Lung microvascular endothelial cell (primary cell): Measurements from ENCODE around the gene ISLR2. TPM values are rescaled to one million over a fixed set of nuclear protein-coding genes. Genes with fewer than 3 reads are reported as not detected.
"Not testable (repeated sequence)": the region's sequence is repeated elsewhere in the genome, so short reads cannot be mapped to it uniquely, and the experiment has no call there.

ENCODE experiments used
- DNase-seq, 2 donors: peaks; one replicate each; pipeline versions ENCODE4 v3.0.0 to v3.0.0-alpha.2; 2010; ENCODE audit warnings: low read depth in 2 of 2
- total RNA-seq: library from RNA; depleted of rRNA; stranded (reverse); fragments of >200 nt; gene quantifications from 2 replicates; pipeline ENCODE4 v1.2.1, GENCODE V29; 2014

ISLR2 gene
- total RNA-seq, 1 donor from 2014 or later, result 0.20 TPM

DNA sequence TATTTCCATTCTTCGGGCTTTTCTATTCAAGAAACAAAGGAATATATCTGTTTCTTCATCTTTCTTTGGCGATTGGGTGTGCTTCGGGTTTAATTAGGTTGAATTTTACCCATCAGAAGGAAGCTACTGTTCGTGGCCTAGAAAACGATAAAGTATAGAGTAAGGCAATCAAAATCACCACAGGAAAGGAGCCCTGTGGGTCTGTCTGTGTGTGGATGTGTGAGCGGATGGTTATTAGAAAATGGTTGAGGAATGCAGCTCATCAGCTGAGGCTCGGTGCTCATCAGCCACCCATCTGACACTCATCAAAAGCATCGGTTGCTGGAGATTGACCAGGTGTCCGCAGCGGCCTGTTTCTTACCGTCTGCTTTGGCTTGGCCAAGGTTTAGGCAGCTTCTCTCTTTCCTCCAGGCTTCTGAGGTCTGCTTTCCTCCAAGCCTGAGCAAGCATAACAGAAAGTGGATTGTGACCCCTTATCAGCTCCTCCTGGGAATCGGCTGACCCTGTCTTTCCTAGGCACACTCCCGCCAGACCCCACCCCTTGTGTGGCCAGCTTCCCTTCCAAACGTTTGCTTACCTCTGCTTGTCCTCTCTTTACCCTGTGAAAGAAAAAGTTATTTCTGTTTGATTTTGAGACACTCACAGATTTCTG is 25.5 kb downstream of the ISLR2 start:
- DNase-seq, result no peak

DNA sequence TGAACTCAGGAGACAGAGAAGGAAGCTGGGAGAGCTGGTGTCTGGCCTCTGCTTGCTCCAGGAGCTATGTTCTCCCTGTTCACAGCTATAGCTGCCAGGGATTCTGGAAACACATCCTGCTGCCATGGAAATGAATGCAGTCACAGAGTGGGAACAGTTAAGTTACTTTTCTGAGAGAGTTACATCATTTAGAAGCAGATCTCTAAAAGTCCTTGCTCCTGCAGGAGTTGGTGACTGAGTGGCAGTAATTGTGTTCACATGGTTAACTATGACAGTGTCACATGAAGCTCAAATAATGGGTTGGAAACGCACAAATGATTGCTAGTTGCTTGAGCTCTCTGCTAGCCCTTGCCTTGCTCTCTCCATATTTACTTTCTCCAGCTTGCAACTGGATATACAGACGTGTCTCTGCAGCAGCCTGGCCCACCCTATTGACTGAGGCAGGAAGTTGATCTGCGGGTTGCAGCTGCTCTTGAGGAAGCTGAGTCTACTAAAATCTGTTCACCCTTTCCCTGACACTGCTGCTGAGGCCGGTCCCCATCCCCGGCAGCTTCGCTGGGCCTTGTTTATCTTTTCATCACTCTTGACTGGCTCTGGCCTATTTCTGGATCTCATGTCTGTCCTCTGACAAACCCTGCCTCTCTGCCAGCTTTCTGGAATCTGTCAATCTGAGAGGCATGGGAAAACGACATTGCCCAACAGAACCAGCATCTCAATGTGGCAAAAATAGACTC is 26.5 kb downstream of the ISLR2 start:
- DNase-seq, result peak; percentile 60 to 71

DNA sequence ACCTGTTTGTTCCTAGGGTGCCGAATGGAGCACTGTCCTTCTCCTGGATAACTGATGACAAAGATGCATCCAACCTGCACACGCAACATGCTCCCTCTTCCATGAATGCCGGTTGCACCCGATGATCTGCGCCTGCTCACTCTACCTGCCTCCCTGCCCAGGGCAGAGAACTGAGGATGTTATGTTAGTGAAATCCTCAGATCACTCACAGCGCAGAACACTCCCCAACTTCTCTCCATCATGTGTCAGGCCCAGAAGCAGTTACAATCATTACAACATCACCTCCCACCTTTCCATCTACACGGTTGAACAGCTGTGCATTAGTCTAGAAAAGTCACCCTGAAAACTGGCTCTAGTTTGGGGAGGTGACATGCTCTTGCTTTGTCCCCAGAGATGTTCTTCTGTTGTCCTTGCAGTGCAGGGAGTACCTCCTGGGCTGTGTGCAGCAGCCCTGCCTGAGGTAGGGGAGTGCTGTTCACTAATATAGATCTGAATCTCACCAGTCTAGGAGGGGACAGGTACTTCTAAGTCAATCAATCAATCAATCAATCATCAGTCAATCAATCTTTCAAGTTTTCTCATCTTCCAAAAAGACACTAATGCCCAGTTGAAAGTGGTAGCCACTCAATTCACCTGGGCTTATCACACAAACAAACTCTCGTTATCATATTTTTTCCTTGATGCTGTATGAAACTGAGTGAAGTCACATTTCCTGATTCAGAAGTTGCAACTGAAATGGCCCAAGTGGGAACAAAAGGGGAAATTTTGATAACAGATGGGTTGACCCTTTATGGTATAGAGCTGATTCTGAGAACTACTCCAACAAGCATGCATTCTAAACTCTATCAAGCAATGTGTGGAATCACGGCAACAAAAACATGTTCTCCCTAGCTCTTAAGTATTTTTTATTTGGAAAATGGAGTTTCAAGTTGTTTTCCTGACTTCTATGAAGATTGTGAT is 27.8 kb downstream of the ISLR2 start:
- no peak for DNase-seq

DNA sequence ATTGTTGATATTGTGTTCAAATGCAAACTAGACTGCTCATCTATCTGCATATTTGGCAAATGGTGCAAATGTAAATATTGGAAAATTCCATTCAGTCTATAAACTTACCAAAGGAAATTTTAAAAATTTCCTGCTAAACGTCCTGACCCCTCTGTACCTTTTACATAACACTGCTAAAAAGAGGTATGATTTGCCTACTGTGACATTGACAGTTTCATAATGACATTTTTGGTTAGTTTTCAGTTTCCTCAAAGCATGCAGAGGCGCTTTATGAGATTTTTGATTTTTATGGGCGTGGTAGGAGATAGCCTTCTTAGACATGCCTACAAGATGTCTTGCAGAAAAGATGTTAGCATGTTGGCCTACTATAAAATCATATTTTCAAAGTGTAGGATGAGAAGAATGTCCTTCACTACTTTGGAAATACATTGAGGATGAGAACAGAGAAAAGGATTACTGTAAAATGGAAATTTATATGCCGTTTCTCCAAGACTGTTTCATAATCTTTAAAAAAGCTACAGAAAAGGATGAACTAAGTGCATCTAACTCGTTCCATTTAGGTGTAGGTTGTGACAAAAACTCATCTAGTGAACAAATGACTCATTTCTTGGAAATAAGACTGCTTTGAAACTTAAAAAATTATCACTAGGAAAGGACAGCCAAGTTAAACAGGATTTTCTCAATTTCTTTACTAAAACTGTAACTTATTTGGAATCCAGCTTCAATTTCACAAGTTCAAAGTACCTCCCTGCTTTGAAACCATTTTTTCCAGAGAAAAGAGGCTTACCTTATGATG is 28.7 kb downstream of the ISLR2 start:
- DNase-seq, result peak in 1 of 2 donors; percentile 33

DNA sequence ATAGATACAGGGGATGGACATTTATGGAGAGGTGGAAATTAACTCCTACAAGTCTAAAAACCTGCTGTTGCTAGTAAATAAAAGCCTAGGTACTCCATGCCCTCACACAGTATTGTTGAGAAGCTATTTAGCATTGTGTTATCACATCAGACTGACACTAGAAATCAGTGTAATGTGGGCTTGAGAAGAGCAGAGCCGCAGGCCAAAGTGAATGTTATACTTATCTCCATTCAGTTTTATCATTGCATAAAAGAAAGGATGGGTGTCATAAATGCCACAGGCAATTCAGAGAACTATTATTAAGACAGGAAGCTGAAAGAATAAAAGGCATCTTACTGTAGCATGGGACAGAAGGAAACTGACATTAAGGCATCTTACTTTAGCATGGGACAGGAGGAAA is 29.4 kb downstream of the ISLR2 start:
- DNase-seq, result no peak

DNA sequence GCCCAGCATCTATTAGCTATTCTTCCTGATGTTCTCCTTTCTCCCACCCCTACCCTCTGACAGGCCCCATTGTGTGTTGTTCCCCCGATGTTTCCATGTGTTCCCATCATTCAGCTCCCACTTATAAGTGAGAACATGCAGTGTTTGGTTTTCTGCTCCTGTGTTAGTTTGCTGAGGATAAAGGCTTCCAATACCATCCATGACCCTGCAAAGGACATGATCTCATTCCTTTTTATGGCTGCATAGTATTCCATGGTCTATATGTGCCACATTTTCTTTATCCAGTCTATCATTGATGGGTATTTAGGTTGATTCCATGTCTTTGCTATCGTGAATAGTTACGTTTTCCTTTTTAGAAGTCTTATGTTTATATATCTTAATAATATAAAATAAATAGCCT is 30.0 kb downstream of the ISLR2 start:
- DNase-seq, result not testable (repeated sequence)

DNA sequence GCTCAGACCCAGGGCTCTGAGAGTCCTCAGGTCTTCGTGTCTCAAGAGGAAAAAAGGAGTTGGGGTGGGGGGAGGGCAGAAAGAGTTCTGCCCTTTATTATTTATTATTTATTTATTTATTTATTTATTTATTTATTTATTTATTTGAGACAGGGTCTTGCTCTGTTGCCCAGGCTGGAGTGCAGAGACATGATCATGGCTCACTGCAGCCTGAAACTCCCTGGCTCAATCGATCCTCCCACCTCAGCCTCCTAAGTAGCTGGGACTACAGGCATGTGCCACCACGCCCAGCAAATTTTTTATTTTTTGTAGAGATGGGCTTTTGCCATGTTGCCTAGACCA is 31.8 kb downstream of the ISLR2 start:
- DNase-seq, result not testable (repeated sequence)

DNA sequence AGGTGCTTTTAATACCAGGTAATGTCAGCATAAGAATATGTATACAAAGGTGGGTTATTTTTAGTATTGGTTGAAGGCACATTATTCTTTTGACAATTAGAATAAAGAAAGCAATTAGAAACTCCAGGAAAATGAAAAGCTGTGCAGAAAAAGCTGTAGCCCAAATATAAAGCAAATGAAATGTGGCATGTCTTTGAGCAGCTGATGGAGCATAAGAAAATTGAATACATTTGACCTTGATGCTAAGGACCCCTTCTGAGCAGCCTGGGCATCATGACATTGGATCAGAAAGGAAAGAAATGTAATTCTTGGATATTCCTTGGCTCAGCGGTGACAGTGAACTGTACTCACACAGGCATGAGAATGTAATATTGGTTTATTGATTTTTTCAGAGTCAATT is 35.1 kb downstream of the ISLR2 start:
- DNase-seq, result no peak

DNA sequence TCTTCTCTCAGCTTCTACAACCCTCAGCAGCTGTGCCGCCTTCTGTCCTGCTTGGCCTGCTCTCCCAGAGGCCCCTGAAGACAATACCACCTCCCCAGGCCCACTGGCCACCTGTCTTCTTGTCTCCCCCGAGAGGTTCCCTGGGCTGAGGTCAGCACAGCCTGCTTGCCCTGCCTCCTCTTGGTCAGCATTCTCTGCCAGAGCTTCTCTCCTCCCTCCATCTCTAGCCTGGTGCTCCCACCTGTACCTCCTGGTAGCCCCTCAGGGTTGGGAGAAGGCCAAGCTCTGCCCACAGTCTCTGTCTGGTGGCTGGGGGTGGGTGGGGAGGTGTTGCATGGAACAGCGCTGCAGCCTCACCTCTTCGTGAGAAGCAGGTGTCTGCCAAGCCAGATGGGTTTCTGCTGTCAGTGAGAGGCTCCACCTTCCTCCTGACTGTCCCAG is 37.5 kb downstream of the ISLR2 start:
- no peak for DNase-seq

DNA sequence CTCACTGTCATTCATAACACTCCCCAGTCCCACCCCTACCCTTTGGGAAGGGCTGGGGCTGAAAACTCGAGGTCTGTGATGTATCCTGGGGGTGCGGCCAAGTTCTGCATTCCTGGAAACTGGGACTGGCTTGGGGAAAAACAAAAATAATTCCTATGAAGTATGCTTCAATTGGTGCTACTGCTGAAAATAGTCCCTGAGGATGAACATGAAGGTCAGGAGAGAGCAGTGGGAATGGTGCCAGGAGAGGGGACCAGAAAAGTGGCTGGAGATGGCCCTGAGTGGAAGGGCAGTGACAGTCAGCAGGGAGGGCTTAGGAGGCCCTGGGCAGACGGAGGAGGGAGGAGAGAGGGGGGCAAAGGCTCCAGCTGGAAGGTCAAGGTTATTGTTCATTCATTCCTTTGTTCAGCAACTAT is 38.3 kb downstream of the ISLR2 start:
- DNase-seq, result no peak

DNA sequence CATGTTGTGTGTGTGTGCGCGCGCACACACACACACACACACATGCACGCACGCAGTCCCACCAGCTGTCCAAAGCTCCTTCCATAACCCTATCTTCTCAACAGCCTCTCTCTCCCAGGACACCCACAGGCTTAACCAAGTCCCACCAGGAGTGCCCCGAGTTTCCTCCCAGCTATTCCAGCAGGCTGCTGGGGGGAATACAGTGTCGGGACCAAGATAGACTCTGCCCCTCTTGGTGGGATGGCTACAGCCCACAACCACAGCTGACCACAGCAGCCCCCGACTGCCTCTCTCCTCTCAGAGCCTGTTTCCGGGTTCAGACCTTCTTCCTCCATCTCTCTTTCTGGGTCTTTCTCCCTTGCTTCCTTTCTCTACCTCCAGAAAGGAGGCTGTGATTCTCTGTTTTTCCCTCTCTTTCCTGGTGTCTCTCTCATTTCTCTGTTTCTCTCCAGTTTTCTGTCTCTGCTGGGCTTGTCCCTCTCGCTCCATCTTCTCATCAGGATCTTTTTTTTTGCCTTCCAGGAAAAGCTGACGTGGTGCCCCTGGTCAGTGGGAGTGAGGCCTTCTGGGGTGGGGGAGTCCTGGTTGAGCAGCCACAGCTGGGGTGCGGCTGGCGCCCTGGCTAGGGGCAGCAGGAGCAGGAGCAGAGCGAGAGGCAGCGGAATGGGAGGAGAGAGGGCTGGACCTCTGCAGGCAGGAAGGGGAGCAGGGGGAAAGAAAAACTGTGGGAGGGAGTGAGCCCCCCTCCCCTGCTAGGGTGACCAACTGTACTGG is 39.9 kb downstream of the ISLR2 start:
- no peak for DNase-seq

DNA sequence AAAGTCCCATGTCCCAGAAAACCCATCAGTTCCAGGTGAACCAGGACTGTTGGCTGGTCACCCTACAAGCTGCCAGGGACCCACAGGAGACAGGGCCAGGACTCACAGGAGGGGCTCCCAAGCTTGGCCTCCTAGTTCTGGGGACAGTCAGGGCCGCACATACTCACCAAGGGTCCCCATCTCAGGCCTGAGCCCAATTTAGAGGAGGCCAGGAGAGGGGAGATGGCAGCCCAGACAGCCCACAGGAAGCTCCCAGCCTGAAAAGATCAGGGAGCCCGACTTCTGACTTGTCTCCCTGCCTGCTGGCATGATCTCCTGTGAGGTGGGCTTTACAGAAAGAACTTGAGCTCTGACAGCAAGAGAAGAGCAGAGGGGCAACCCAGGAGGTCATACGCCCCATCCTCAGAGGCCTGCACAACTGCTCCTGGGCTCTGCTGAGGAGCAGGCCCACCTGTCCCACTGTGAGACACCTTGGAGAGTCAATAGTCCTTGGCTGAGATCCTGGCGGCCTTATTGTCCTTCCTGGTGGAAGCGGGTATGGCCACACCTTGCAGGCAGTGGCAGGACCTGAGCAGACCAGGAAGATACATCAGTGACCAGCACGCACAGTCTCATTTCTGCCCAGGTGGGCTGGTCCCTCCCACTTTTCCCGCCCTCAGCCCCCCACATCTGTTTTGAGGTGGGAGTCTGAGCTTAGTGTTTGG is 40.6 kb downstream of the ISLR2 start:
- DNase-seq, result no peak

DNA sequence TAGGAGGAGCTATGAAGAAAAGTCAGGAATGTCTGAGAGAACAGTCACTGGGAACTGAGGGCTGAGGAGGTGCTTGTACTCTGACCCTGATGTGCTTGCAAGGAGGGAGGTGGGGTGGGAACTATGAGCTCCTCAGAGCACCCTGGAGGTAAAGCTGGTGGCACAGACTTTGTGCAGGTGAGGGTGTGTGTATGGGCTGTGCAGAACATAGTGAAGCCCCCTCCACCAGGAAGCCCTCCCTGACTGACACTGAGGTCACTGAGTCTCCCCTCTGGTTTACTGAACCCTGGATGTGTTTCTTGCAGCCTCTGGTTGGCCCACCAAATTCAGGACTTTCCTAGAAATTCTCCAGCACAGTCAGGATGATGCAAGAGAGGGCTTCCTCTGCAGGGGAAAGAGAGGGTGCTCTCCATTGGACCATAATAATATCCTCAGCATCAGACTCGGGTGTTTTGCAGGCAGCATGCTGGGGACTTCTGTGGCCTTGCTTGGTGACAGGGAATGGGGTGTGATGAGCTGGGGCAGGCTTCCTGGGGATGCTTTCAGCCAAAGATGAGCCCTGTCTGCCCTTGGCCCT is 41.7 kb downstream of the ISLR2 start:
- DNase-seq, result no peak

DNA sequence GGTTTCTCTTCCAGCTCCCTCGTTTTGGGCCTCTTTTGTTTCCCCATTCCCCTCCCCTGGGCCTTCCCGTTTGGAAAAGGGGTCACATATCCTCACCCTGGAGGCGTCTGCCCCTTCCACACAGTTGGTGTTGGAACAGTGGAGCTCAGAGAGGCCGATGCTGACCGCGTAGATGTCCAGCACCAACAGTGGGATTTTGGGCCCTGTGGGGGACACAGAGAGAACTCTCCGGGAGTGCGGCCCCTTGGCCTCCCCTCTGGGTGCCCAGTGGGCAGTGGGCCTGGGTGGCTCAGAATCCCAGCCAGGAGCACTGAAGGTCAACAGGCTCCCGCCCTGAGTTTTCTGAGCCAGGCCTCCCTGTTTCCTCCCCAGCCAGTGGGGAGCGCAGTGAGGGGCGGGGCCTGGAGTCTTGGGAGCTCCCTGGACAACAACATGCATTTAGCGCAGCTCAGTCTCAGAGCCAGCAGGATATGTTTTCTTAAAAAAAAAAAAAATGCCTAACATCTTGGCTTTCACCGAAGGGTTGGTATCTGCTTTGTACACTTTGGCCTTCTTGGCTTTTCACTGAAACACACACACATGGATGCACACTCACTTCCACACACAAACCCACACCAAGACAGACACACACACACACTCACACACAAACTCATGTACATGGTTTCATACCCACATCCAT is 42.5 kb downstream of the ISLR2 start:
- peak in 1 of 2 donors; percentile 54 for DNase-seq

DNA sequence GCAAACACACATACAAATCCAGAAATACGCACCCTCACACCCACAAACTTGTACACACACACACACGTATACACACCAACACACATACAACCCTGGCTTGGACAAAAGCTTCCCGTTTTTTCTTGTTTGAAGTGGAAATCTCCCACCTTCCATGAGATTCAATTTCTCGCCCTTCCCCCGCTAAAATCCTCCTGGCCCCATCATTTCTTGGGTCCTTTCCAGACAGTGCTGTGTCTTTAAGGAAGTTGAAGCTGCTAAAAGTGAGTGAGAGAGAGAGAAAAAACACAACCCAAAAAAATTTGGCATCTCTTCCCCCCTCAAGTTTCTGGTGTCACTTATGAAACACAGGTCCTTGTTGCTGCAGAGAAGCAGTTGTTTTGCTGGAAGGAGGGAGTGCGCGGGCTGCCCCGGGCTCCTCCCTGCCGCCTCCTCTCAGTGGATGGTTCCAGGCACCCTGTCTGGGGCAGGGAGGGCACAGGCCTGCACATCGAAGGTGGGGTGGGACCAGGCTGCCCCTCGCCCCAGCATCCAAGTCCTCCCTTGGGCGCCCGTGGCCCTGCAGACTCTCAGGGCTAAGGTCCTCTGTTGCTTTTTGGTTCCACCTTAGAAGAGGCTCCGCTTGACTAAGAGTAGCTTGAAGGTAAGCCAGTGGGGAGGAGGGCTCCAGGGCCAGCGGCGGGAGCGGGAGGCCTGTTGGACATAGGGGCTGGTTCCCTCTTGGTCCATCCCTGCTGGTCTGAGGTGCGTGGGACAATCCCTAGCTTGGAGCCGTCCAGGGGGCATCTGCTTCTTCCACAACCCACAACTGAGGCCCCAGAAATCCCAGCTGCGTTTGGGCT is 43.2 kb downstream of the ISLR2 start, which contains the start of gene ISLR:
Gene ISLR, plus strand, starts transcription at position 331 of the 839 bp plus-strand sequence. CDS start 1,149 bp downstream, outside the sequence.
- DNase-seq, result no peak

DNA sequence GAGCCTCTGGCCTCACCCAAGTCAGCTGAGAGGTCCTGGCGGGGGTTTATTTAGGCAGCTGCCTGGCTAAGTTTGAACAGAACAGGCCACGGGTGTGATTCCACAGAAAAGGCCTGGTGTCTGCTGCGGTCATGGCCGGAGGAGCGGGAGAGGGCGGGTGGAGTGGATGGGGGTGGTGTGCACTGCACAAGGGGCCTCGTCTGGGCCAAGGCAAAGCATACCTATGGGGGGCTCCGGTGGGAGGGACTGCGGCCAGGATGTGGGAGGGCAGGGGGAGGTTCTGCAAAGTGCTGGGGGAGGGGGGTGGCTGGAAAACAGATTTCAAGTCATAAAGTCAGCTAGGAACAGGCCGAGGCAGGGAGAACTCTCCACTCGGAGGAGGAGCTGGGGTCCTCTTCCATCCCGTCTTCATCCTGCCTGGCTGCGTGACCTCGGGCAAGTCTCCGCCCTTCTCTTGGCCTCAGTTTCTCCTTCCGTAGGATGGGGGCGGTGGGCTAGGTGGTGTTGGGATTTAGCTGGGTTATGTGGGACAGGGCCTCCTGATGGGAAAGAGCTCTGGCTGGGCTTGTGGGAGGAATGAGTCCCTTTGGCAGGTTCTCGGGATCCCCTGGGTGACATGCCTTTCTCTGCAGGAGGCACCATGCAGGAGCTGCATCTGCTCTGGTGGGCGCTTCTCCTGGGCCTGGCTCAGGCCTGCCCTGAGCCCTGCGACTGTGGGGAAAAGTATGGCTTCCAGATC is 44.0 kb downstream of the ISLR2 start:
- DNase-seq, result no peak

DNA sequence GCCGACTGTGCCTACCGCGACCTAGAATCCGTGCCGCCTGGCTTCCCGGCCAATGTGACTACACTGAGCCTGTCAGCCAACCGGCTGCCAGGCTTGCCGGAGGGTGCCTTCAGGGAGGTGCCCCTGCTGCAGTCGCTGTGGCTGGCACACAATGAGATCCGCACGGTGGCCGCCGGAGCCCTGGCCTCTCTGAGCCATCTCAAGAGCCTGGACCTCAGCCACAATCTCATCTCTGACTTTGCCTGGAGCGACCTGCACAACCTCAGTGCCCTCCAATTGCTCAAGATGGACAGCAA is 44.5 kb downstream of the ISLR2 start:
- DNase-seq, result no peak
